GM18505 (cell line): ENCODE data around the gene NEMP1.

Experiments used
- ATAC-seq: cut with Tn5 transposase; IDR thresholded peaks from one replicate; pipeline ENCODE4 v1.9.1; 2021; ENCODE audit not compliant: unreplicated experiment
- POLR2A ChIP-seq: IDR thresholded peaks from 4 replicates; pipeline ENCODE4 v1.6.1; 2011; ENCODE audit warnings: borderline replicate concordance; ENCODE audit not compliant: insufficient read depth, insufficient read length; ENCODE audit errors: extremely low read depth

Gene NEMP1

DNA sequence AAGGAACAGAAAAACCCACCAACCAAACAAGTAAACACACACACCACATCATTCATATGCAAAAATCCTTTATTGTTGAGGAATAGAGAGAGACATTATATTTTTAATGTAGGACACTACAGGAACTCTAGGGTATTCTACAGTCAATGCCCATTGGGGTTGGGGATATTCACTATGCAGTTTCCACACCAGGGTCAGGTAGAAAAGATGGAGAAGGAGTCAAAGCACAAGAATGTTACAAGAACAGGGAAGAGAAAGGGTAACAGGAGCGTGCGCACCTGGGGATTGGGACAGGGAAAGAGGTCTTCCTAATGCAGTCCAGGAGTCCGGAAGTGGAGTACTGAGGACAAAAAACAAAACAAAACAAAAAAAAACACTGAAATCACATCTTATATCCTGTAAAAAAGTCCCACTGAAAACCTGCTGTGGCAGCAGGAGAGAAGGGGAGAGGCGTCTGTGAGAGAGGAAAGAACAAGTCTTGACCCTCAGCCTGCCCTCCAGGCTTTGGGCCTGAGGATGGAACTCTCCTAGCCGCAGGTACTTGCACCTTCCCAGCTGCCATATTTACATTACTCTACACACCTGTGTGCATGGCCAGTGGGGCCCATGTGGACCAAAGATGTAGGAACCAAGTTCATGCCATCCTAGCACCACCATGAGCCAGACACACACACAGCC is 68.5 kb downstream of the NEMP1 start:
- no peak for ATAC-seq
- no peak for TF ChIP-seq POLR2A

DNA sequence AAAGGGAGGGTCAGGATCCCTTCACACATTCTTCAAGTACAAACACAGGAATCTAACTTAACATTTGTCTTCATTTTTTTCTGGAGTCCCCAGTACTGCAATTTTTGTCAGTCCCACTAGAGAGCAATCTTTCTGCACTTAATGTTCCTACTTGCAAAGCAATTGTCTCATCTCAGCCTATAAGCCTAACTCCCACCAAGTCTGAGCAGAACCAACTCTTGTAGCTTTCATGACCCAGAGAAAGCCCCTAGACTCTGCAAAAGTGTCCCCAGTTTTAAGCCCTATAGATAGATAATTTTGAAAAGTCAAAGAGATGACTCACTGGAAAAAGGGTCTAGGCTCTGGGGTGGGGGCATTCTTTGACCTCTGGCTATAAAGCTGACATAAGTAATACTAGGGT is 70.4 kb downstream of the NEMP1 start:
- TF ChIP-seq POLR2A: no peak
- ATAC-seq: no peak

DNA sequence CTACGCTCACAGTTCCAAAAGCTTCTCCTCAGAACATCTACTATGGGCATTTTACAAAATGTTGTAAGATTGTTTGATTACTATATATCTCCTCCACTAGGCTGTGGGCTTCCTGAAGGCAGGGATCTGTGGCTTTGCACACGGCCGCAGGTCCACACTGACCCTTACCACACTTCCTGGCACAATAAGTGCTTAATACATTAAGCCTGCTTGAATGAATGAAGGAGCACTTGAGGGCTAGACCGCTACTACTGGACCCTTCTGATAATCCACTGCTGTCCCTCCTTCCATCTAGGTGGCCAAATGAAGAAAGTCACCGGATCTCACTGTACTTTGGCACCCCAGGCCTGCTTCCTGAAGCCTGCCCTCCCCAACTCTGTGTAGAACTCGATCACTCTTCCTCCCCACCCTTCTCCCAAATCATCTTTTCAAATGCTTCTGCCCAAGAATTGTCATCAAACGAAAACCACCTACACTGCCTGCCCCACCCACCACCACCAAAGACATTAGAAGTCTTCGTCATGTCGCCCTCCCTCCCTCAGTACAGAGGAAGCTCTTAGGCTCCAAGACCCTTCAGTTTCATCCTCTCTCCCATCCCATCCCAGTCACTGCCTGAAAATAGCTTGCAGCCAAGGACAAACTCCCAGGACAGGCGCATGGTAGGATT is 71.6 kb downstream of the NEMP1 start:
- TF ChIP-seq POLR2A: no peak
- no peak for ATAC-seq

DNA sequence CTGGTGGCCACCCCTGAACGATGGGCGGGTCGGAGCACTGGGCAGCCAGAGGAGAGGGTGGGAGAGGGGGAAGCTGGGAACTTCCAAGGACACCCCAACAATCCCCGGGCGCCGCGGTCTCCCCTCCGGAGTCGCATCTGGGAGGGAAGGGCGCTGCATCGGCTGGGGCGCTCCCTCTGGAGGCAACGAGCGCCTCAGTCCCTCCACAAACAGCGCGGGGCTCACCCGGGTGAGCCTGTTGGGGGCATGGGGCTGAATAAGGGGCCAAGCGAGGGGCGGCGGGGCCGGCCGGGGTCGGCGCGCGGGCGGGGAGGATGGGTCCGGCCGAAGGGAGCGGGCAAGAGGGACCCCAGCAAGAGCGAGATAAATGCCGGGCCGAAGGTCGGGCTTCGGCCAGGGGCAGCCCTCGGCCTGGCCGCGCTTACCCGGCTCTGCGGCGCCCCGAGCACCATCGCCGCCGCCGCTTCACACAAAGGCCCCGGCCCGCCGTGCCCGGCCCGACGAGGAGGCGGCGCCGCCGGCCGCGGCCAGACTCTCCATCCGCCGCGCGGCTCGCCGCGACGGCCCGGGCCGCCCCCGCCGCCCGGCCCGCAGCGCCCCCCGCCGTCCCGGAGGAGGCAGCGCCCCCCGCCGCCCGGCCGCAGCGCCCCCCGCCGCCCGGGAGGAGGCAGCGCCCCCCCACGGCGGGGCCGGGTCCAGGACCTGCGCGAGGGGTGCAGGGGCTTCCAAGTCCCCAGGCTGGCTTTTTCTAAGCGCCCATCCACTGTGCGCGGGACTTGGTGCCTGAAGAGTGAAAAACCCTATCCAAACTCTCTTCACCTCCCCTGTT is 72.4 kb downstream of the NEMP1 start, which contains the start of gene ZBTB39:
Gene ZBTB39 (minus strand): TSS at position 567 of the 829 bp plus-strand sequence. CDS start 1,629 bp downstream, outside the sequence.
- peak; percentile 65 for ATAC-seq
- TF ChIP-seq POLR2A: peak; percentile 76
